Immature natural killer cell (primary cell): ENCODE measurements around the gene CYP24A1. TPM values are rescaled to one million over a fixed set of nuclear protein-coding genes. Genes with fewer than 3 reads are reported as not detected.

Experiments used
- DNase-seq, 3 donors: peaks; one replicate each; pipeline ENCODE4 v3.0.0; 2022; ENCODE audit warnings: mixed read lengths in 1 of 3
- H3K27ac Mint-ChIP-seq, 6 donors: one replicate each; pipeline ENCODE4 v1.8.0; 2020; ENCODE audit warnings: mixed read lengths in 6 of 6, mild to moderate bottlenecking in 5 of 6, inconsistent platforms in 4 of 6, moderate library complexity in 3 of 6
- H3K27me3 Mint-ChIP-seq, 3 donors: one replicate each; pipeline ENCODE4 v1.8.0; 2020 to 2021; ENCODE audit warnings: low read depth in 3 of 3, mild to moderate bottlenecking in 3 of 3, mixed read lengths in 3 of 3, moderate library complexity in 3 of 3, inconsistent platforms in 1 of 3
- H3K36me3 Mint-ChIP-seq, 3 donors: one replicate each; pipeline ENCODE4 v1.8.0; 2020; ENCODE audit warnings: mixed read lengths in 3 of 3, inconsistent platforms in 2 of 3, mild to moderate bottlenecking in 2 of 3
- H3K4me1 Mint-ChIP-seq, 2 donors: one replicate each; pipeline ENCODE4 v1.8.0; 2020; ENCODE audit warnings: inconsistent platforms in 2 of 2, mild to moderate bottlenecking in 2 of 2, mixed read lengths in 2 of 2, moderate library complexity in 1 of 2
- H3K4me3 Mint-ChIP-seq, 5 donors: one replicate each; pipeline ENCODE4 v1.8.0; 2020; ENCODE audit warnings: mild to moderate bottlenecking in 5 of 5, mixed read lengths in 5 of 5, inconsistent platforms in 3 of 5, moderate library complexity in 3 of 5
- H3K9me3 Mint-ChIP-seq, 6 donors: one replicate each; pipeline ENCODE4 v1.8.0; 2020; ENCODE audit warnings: mild to moderate bottlenecking in 6 of 6, mixed read lengths in 6 of 6, inconsistent platforms in 4 of 6, moderate library complexity in 3 of 6
- polyA plus RNA-seq, 3 donors: library from polyadenylated mRNA; unstranded; fragments of 300-500 nt; fragmentation: Illumina TruSeq; gene quantifications; one replicate each; pipeline ENCODE4 v1.2.3, GENCODE V29; 2021

The CYP24A1 gene
- polyA plus RNA-seq, 3 donors from 2014 or later, result not detected

GRCh38 chr20:54197621-54198604 is 24.1 kb upstream of the CYP24A1 start:
- no peaks in the 10 kb centered on the region for H3K4me1 Mint-ChIP-seq
- H3K27ac Mint-ChIP-seq, result no peak overlapping the region
- no peaks in the 10 kb centered on the region for H3K36me3 Mint-ChIP-seq
- DNase-seq, result no peak
- peaks cover 2 to 5% (median 4%) of the 10 kb centered on the region in 3 donors for H3K27me3 Mint-ChIP-seq
- H3K4me3 Mint-ChIP-seq, result no peak overlapping the region
- no peaks in the 10 kb centered on the region for H3K9me3 Mint-ChIP-seq

DNA sequence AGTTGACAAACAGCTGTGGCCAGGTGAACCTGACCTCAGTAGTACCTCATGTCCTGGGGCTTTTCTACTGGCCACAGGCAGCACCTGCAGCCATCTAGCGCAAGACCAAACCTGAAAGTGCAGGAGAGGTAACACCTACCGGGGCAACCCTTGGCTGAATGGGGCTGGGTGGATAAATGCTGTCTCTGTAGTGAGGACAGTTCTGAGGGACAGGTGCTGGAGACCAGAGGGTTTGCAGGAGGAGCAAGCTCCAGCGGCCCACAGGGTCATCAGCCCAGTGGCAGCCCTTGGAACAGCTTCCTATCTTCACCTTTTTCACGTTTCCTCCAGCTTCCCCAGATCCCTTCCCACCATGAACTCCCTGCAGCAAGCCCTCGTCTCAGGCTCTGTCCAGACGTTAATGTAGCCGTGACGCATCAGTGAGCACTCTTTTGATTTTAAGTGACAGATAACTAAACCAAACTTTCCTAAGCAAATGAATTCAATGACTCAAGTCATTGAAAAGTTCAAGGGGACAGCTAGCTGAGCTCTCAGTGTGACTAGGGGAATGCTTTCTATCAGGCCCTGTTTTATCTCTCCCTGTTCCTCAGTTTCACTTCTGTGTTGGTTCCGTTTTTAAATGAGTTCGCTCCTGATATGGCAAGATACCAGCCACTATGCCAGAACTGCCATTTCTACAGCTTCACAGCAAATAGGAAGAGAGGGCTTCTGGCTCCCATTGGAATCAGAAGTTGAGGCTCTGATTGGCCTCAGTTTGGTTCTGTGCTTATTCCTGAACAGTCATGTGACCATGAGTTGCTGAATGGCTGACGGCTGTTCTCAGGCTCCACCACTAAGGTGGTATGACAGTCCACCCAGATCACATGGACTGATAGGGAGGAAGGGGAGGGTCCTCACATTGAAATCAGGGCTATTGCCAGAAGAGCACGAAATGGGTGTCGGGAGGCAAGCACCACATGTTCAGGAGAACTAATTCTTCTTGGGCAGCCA is 22.0 kb upstream of the CYP24A1 start:
- H3K36me3 Mint-ChIP-seq, result no peaks in the 10 kb centered on the region
- H3K27me3 Mint-ChIP-seq, result peaks cover 0 to 8% (median 5%) of the 10 kb centered on the region in 3 donors
- DNase-seq, result no peak
- H3K4me1 Mint-ChIP-seq, result no peaks in the 10 kb centered on the region
- no peak overlapping the region for H3K4me3 Mint-ChIP-seq
- H3K27ac Mint-ChIP-seq, result no peak overlapping the region
- H3K9me3 Mint-ChIP-seq, result no peaks in the 10 kb centered on the region

DNA sequence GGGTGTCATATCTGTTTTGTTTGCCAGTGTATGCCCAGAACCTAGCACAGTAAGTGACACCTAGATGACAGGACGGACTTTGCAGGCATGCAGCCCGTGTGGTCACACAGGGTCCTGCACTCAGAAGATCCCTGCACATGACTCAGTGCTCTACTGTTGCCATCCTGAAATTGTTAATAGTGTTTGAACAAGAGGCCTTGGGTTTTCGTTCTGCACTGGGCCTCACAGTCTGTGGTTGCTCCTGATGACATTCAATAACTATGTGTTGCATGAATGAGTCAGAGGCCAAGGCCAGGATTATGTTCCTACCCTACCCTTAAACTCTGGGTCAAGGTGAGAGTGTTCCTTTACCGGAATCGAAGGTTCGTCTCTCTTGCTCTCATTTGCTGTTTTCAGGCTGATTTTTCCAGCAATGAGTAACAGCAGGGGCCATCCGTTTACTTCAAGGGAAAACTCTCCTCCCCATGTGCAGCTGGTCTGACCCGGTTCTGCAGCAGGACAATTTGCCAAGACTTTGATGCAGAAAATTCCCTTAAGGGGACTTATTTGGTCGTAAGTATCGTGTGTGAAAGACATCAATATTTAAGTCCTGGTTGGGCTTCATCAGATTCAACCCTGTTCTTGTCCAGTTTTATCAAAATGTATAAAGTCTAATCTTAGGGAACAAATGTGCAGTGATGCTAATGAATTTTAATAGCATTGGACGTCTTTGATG is 21.1 kb upstream of the CYP24A1 start:
- no peak overlapping the region for H3K27ac Mint-ChIP-seq
- no peaks in the 10 kb centered on the region for H3K4me1 Mint-ChIP-seq
- no peak overlapping the region for H3K4me3 Mint-ChIP-seq
- no peak for DNase-seq
- no peaks in the 10 kb centered on the region for H3K36me3 Mint-ChIP-seq
- H3K9me3 Mint-ChIP-seq, result no peaks in the 10 kb centered on the region
- H3K27me3 Mint-ChIP-seq, result peaks cover 0 to 8% (median 5%) of the 10 kb centered on the region in 3 donors

DNA sequence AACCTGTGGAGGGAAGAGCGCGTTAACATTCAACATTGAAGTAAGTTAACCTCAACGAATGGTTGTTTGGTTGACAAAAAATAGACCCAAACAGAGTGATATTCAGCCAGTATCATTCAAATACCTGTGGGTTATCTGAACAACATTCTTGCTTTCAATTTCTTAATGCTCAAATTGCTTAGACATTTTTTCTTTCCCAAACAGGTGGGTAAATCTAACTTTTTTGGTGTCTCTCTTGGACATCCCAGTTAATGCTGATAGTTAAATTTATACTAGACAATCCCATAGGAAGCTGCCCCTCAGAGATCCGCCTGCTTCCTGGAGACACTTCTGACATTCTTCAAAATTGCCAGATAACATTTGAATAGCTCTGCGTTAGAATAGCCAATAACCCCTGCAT is 20.0 kb upstream of the CYP24A1 start:
- H3K27ac Mint-ChIP-seq, result no peak overlapping the region
- H3K36me3 Mint-ChIP-seq, result no peaks in the 10 kb centered on the region
- no peak for DNase-seq
- no peaks in the 10 kb centered on the region for H3K9me3 Mint-ChIP-seq
- H3K4me3 Mint-ChIP-seq, result no peak overlapping the region
- no peaks in the 10 kb centered on the region for H3K4me1 Mint-ChIP-seq
- H3K27me3 Mint-ChIP-seq, result peaks cover 0 to 8% (median 5%) of the 10 kb centered on the region in 3 donors

GRCh38 chr20:54190217-54190616 is 16.4 kb upstream of the CYP24A1 start:
- no peak overlapping the region for H3K4me3 Mint-ChIP-seq
- H3K36me3 Mint-ChIP-seq, result no peaks in the 10 kb centered on the region
- peaks cover 0 to 8% (median 0%) of the 10 kb centered on the region in 3 donors for H3K27me3 Mint-ChIP-seq
- no peak overlapping the region for H3K27ac Mint-ChIP-seq
- no peaks in the 10 kb centered on the region for H3K4me1 Mint-ChIP-seq
- no peaks in the 10 kb centered on the region for H3K9me3 Mint-ChIP-seq
- no peak for DNase-seq

GRCh38 chr20:54189630-54190029 is 15.8 kb upstream of the CYP24A1 start:
- no peak overlapping the region for H3K4me3 Mint-ChIP-seq
- no peaks in the 10 kb centered on the region for H3K4me1 Mint-ChIP-seq
- DNase-seq, result no peak
- peaks cover 0 to 6% (median 3%) of the 10 kb centered on the region in 3 donors for H3K27me3 Mint-ChIP-seq
- no peak overlapping the region for H3K27ac Mint-ChIP-seq
- no peaks in the 10 kb centered on the region for H3K36me3 Mint-ChIP-seq
- no peaks in the 10 kb centered on the region for H3K9me3 Mint-ChIP-seq

GRCh38 chr20:54188132-54188849 is 14.5 kb upstream of the CYP24A1 start:
- H3K4me1 Mint-ChIP-seq, result no peaks in the 10 kb centered on the region
- peaks cover 0 to 6% (median 6%) of the 10 kb centered on the region in 3 donors for H3K27me3 Mint-ChIP-seq
- no peak for DNase-seq
- H3K4me3 Mint-ChIP-seq, result no peak overlapping the region
- no peaks in the 10 kb centered on the region for H3K9me3 Mint-ChIP-seq
- no peak overlapping the region for H3K27ac Mint-ChIP-seq
- no peaks in the 10 kb centered on the region for H3K36me3 Mint-ChIP-seq

- no peak for DNase-seq
- H3K9me3 Mint-ChIP-seq, result no peaks in the 10 kb centered on the region
- no peaks in the 10 kb centered on the region for H3K4me1 Mint-ChIP-seq
- peaks cover 1 to 9% (median 4%) of the 10 kb centered on the region in 3 donors for H3K27me3 Mint-ChIP-seq
- H3K27ac Mint-ChIP-seq, result no peak overlapping the region
- no peaks in the 10 kb centered on the region for H3K36me3 Mint-ChIP-seq
- no peak overlapping the region for H3K4me3 Mint-ChIP-seq
Observed at GRCh38 chr20:54184904-54185626, 11.3 kb upstream of the CYP24A1 start.

DNA sequence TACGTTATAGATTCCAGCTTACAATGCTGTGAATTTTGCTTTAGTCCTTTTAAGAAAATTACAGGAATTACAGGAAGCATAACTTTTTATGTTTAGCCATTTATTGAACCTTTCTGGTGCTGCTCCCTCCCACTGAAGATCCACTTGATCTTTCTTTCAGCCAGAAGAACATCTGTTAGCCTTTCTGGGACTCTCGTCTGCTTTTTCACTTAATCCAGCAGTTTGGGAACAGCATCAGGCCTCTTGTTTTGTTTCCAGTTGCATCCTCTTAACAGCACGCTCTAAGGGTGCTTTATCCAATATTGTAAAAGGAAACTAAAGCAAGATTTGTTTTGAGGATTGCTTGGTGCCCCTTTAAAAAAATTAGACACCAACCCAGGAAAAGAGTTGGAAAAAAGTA is 10.3 kb upstream of the CYP24A1 start:
- Mint-ChIP-seq H3K27me3 (peaks cover 1 to 9% (median 4%) of the 10 kb centered on the region in 3 donors), H3K36me3 (no peaks in the 10 kb centered on the region), H3K4me3 (no peak overlapping the region)

GRCh38 chr20:54180931-54181330 is 7.1 kb upstream of the CYP24A1 start:
- Mint-ChIP-seq H3K36me3 (no peaks in the 10 kb centered on the region), H3K27me3 (peaks cover 0 to 9% (median 4%) of the 10 kb centered on the region in 3 donors)

More for the DNA sequence above, 10.3 kb upstream of the CYP24A1 start:
- Mint-ChIP-seq H3K4me1 (no peaks in the 10 kb centered on the region), H3K9me3 (no peaks in the 10 kb centered on the region), H3K27ac (no peak overlapping the region)
- no peak for DNase-seq

DNA sequence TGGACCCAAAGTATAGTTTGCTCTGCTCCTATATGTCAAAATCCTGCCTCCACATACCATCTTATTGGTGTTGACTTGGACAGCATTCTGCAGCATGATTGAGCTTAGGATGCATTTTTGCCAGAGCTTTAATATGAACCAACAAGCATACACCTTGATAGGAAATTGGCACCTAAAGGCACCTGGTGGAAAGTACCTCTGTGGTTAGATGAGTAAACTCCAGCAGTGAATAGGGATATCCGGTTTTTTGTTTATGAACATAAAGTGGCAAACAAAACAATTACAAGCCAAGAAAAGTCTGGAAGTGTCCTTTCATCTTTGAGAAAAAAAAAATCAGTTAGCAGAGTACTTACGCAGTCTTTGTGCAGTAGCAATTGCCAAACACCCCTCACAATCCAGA is 6.2 kb upstream of the CYP24A1 start:
- DNase-seq, result no peak
- H3K36me3 Mint-ChIP-seq, result no peaks in the 10 kb centered on the region
- no peaks in the 10 kb centered on the region for H3K9me3 Mint-ChIP-seq
- peaks cover 0 to 11% (median 5%) of the 10 kb centered on the region in 3 donors for H3K27me3 Mint-ChIP-seq
- no peak overlapping the region for H3K4me3 Mint-ChIP-seq
- H3K4me1 Mint-ChIP-seq, result no peaks in the 10 kb centered on the region
- no peak overlapping the region for H3K27ac Mint-ChIP-seq

More at GRCh38 chr20:54180931-54181330, 7.1 kb upstream of the CYP24A1 start:
- no peaks in the 10 kb centered on the region for H3K9me3 Mint-ChIP-seq
- no peak for DNase-seq
- H3K4me3 Mint-ChIP-seq, result no peak overlapping the region
- no peak overlapping the region for H3K27ac Mint-ChIP-seq
- no peaks in the 10 kb centered on the region for H3K4me1 Mint-ChIP-seq

DNA sequence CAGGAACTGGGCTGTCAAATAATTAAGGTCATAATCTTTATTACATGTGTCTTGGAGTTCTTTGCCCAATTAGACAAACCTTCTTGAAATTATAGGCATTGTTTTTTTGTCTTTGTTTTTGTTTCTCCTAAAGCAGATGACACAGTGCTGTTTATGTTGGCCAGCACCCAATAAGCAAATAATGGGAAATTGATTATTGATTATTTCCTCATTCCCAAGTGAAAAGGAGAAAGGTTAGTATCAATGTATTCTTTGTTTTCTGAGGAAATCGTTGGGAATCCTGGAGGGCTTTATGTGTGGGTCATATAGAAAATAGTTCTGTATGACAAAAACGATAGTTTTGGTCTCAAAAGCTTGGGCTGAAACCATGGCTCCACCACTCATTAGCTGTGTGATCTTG is 4.5 kb upstream of the CYP24A1 start:
- Mint-ChIP-seq H3K27ac (no peak overlapping the region), H3K4me1 (peaks cover 4 to 5% of the 10 kb centered on the region in 2 donors), H3K9me3 (no peaks in the 10 kb centered on the region), H3K36me3 (no peaks in the 10 kb centered on the region), H3K27me3 (peaks cover 0 to 18% (median 10%) of the 10 kb centered on the region in 3 donors), H3K4me3 (no peak overlapping the region)
- no peak for DNase-seq
